ENCODE data around the gene B4GALNT4. TPM values are rescaled to one million over a fixed set of nuclear protein-coding genes. Genes with fewer than 3 reads are reported as not detected.

Gene B4GALNT4
- total RNA-seq, 1 donor from 2014 or later, result 294 TPM

DNA sequence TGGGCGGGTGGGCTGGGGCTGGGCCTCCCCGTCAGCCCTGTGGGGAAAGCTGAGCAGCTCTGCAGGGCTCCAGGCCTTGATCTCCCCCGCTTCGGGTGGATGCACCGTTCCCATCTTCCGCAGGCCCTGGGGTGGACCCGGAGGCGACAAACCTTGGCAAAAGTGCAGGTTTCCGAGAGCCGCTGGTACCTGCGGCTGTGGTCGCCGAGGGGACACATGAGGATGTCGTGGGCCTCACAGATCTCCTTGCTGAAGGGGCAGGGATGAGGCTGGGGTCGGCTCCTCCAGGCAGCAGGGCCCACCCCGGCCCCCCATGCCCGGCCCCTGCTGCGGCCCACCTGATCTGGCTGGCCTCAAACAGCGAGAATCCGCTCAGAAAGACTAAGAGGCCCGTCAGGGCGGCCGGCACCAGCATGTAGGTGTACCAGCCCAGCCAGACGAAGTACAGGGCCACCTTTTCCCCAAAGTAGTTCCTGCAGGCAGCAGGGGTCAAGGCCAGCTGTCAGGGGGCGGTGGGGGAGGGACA, 60.7 kb downstream of the B4GALNT4 start:
- no peak for DNase-seq (ENCODE audit: low spot score, unreplicated experiment)
- TF ChIP-seq CTCF (IDR thresholded peaks at IDR 0.05; ENCODE audit: unreplicated experiment), result no peak
- Mint-ChIP-seq H3K9me3 (ENCODE audit: low read depth) (no peaks in the 10 kb centered on the region), H3K27me3 (peaks cover 8% of the 10 kb centered on the region), H3K36me3 (ENCODE audit: insufficient read depth) (peaks cover 2% of the 10 kb centered on the region), H3K27ac (no peak overlapping the region), H3K4me3 (ENCODE audit: low read depth) (no peak overlapping the region), H3K4me1 (ENCODE audit: low read depth) (no peaks in the 10 kb centered on the region)

Other genes starting within 250 kb of the B4GALNT4 start
- not detected in 2 replicates for gene SCGB1C1, start 176.4 kb upstream of the B4GALNT4 start, total RNA-seq
- 46.9 and 49.6 TPM in 2 replicates for gene BET1L, start 162.1 kb upstream of the B4GALNT4 start, total RNA-seq
- 83.7 and 88.0 TPM in 2 replicates for gene RIC8A, start 161.8 kb upstream of the B4GALNT4 start, total RNA-seq
- gene SIRT3, start 133.2 kb upstream of the B4GALNT4 start, total RNA-seq, result 27.0 and 29.3 TPM in 2 replicates
- gene PSMD13, start 132.5 kb upstream of the B4GALNT4 start, total RNA-seq, result 100 and 103 TPM in 2 replicates
- not detected in 2 replicates for gene NLRP6, start 91.1 kb upstream of the B4GALNT4 start, total RNA-seq
- 67.0 and 74.7 TPM in 2 replicates for gene PGGHG, start 80.4 kb upstream of the B4GALNT4 start, total RNA-seq
- not detected in 2 replicates for gene IFITM5, start 70.0 kb upstream of the B4GALNT4 start, total RNA-seq
- 33.2 and 33.5 TPM in 2 replicates for gene IFITM2, start 61.7 kb upstream of the B4GALNT4 start, total RNA-seq
- 2.3 TPM in 2 replicates for gene IFITM1, start 55.5 kb upstream of the B4GALNT4 start, total RNA-seq
- 99.3 and 105 TPM in 2 replicates for gene IFITM3, start 48.6 kb upstream of the B4GALNT4 start, total RNA-seq
- 55.9 and 56.9 TPM in 2 replicates for gene PKP3, start 24.7 kb downstream of the B4GALNT4 start, total RNA-seq
- gene SIGIRR, start 45.5 kb downstream of the B4GALNT4 start, total RNA-seq, result 111 and 117 TPM in 2 replicates
- gene ANO9, start 72.5 kb downstream of the B4GALNT4 start, total RNA-seq, result 31.0 and 34.6 TPM in 2 replicates
- 48.2 and 50.4 TPM in 2 replicates for gene PTDSS2, start 80.8 kb downstream of the B4GALNT4 start, total RNA-seq
- 49.4 and 52.6 TPM in 2 replicates for gene RNH1, start 137.7 kb downstream of the B4GALNT4 start, total RNA-seq
- gene HRAS, start 166.1 kb downstream of the B4GALNT4 start, total RNA-seq, result 53.4 and 61.6 TPM in 2 replicates
- gene LRRC56, start 168.0 kb downstream of the B4GALNT4 start, total RNA-seq, result 5.1 and 5.4 TPM in 2 replicates
- gene LMNTD2, start 191.2 kb downstream of the B4GALNT4 start, total RNA-seq, result 15.6 and 19.3 TPM in 2 replicates
- 38.2 and 40.8 TPM in 2 replicates for gene RASSF7, start 191.5 kb downstream of the B4GALNT4 start, total RNA-seq
- gene PHRF1, start 207.0 kb downstream of the B4GALNT4 start, total RNA-seq, result 44.4 and 44.9 TPM in 2 replicates
- 8.7 and 12.6 TPM in 2 replicates for gene IRF7, start 246.5 kb downstream of the B4GALNT4 start, total RNA-seq

Measured in progenitor cell of endocrine pancreas (in vitro differentiated cells).